Rectal smooth muscle tissue (tissue), 1 donor: Measurements from ENCODE around the gene MPO.

Source experiments
- H3K27ac ChIP-seq: one replicate; pipeline ENCODE4 v1.7.0; 2013; ENCODE audit warnings: low read depth, low read length, inconsistent platforms
- H3K27me3 ChIP-seq: one replicate; pipeline ENCODE4 v1.7.0; 2013; ENCODE audit warnings: low read length; ENCODE audit not compliant: control insufficient read depth, insufficient read depth
- H3K36me3 ChIP-seq: one replicate; pipeline ENCODE4 v1.7.0; 2013; ENCODE audit warnings: low read length; ENCODE audit not compliant: control insufficient read depth, insufficient read depth
- H3K4me1 ChIP-seq: one replicate; pipeline ENCODE4 v1.7.0; 2013; ENCODE audit warnings: low read length; ENCODE audit not compliant: control insufficient read depth, insufficient read depth
- H3K4me3 ChIP-seq: one replicate; pipeline ENCODE4 v1.7.0; 2013; ENCODE audit warnings: low read length
- H3K9ac ChIP-seq: one replicate; pipeline ENCODE4 v1.7.0; 2013; ENCODE audit warnings: low read length

MPO gene

GRCh38 chr17:58247511-58248363 is 33.0 kb downstream of the MPO start:
- Histone ChIP-seq H3K27me3 (no peaks in the 10 kb centered on the region), H3K9ac (no peak overlapping the region), H3K4me3 (no peak overlapping the region), H3K4me1 (no peaks in the 10 kb centered on the region), H3K36me3 (no peaks in the 10 kb centered on the region), H3K27ac (no peak overlapping the region)

DNA sequence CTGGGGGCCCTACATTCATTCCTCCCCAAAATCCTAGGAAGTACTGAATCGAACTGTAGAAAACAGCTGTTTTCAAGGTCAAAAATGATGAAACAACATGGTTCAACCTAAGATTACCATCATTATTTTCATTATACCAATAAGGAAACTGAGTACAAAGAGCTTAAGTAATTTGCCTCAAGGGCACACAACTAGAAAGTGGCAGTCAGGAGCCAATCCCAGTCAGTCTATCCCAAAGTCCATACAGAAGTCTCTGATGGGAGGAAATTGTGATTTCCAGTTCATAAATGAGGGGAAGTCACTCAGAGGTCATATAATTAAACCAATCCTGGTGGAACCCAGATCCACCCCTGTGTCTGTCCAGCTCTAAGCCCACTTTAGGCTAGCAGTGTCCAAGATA is 34.0 kb downstream of the MPO start:
- Histone ChIP-seq H3K9ac (no peak overlapping the region), H3K36me3 (no peaks in the 10 kb centered on the region), H3K27ac (no peak overlapping the region), H3K4me1 (no peaks in the 10 kb centered on the region), H3K4me3 (no peak overlapping the region), H3K27me3 (no peaks in the 10 kb centered on the region)

DNA sequence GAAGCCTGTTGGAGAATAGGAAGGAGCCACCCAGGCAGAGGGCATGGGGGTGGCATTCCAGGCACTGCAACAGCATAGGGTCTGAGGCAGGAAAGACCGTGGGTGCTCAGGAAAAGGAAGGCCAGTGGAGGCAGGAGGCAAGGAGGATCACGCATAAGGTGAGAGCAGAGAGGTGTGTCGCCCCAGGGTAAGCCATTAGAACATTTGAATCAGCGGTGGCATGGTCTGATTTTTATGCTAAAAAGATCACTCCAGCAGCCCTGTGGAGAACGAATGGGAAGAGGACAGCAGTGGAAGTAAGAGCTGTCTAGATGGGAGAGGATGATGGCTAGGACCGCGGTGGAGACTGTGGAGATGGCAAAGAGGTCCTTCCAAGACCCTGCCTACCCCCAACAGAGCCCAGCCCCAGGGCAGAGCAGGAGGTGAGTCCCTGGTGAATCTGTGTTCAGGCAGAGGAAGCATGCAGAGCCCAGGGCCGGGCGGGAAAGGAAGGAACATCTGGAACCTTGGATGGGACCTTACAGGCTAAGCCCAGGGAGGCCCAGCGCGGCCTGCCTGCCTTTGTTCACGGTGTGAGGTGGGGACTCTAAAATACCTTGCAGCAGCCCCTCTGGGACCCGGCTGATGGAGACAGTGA is 34.5 kb downstream of the MPO start:
- Histone ChIP-seq H3K9ac (no peak overlapping the region), H3K27me3 (no peaks in the 10 kb centered on the region), H3K4me1 (no peaks in the 10 kb centered on the region), H3K27ac (no peak overlapping the region), H3K36me3 (no peaks in the 10 kb centered on the region), H3K4me3 (no peak overlapping the region)

- no peak overlapping the region for H3K4me3 ChIP-seq
These were observed 35.2 kb downstream of the MPO start for GRCh38 chr17:58245428-58246103.

DNA sequence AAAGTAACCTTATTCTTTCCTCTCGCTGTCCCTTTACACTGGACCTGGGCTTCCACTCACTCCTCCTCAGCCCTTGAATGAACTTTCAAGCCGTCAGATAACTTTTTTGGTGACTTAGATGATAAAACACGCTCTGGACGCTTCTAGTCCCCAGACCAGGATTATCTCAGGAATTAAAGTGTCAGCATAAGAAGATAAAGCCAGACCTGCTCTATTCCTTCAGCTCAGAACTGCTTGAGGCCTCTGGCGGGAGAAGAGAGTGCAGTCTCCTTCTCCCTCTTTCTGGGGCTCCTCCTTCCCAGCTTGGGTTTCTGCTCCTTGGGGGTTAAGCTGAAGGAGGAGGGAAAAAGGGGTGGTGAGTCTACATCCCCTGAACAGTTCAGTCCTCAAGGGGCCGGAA is 35.8 kb downstream of the MPO start:
- H3K27ac ChIP-seq = no peak overlapping the region
- no peaks in the 10 kb centered on the region for H3K36me3 ChIP-seq
- H3K4me1 ChIP-seq = no peaks in the 10 kb centered on the region
- no peak overlapping the region for H3K9ac ChIP-seq
- no peak overlapping the region for H3K4me3 ChIP-seq
- no peaks in the 10 kb centered on the region for H3K27me3 ChIP-seq

More at GRCh38 chr17:58245428-58246103, 35.2 kb downstream of the MPO start:
- no peaks in the 10 kb centered on the region for H3K36me3 ChIP-seq
- H3K27ac ChIP-seq = no peak overlapping the region
- H3K27me3 ChIP-seq = no peaks in the 10 kb centered on the region
- no peak overlapping the region for H3K9ac ChIP-seq
- no peaks in the 10 kb centered on the region for H3K4me1 ChIP-seq

DNA sequence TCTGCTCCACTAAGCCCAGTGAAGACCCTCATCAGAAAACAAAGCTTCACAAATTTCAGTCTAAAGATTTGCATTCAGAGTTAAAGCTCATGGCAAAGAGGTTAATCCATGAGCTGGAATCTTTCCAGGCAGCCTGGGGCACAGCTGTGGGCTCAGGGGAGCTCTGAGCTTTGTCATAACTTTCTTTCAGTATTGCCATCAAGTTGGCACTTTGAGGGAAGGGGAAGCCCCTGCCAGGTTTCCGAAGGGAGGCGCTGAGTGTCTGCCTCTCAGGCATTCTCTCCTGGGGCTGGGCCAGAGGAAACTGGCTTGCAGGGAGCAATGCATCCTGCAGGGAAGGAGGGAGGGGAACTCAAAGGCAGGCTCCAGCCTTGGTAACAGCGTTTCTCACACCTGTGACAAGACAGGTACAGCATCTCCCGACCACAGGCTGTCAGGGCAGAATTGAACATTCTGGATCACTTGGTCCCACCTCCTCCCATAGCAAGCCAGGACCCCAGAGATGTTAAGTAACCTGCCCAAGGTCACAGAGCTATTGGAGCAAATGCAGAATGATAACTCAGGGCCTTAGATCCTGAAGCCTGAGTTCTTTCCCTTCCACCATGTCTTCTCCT is 38.5 kb downstream of the MPO start:
- Histone ChIP-seq H3K4me1 (no peaks in the 10 kb centered on the region), H3K4me3 (no peak overlapping the region), H3K27me3 (no peaks in the 10 kb centered on the region), H3K27ac (no peak overlapping the region), H3K9ac (no peak overlapping the region), H3K36me3 (no peaks in the 10 kb centered on the region)

DNA sequence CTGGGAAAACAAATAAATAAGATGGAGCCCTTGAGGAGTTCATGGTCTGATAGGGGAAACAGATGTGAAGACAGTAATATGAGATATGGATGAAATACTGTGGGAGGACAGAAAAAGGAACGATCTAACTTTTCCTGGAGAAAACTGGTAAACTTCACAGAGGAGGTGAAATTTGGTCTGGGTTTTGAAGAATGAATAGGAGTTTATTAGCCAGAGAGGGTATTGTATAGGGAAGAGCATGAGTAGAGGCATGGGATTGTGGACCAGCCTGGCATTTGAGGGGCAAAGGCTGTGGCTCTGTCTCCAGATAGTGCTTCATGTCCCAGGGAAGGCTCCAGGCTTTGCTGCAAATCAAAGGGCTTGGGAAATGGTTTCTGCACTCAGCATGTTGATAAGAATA is 40.7 kb downstream of the MPO start:
- no peaks in the 10 kb centered on the region for H3K4me1 ChIP-seq
- no peaks in the 10 kb centered on the region for H3K36me3 ChIP-seq
- H3K27ac ChIP-seq = no peak overlapping the region
- H3K9ac ChIP-seq = no peak overlapping the region
- H3K4me3 ChIP-seq = no peak overlapping the region
- no peaks in the 10 kb centered on the region for H3K27me3 ChIP-seq

- Histone ChIP-seq H3K9ac (no peak within 1 kb of the TSS), H3K36me3 (no peaks in the 10 kb centered on the region), H3K27me3 (no peaks in the 10 kb centered on the region), H3K4me1 (no peaks in the 10 kb centered on the region), H3K27ac (no peak within 1 kb of the TSS), H3K4me3 (no peak within 1 kb of the TSS)
These were observed 42.5 kb downstream of the MPO start, which contains the start of gene LPO for GRCh38 chr17:58238147-58238634. Gene LPO (plus strand): TSS chr17:58238584. CDS start chr17:58242980, 4,396 bp downstream.

DNA sequence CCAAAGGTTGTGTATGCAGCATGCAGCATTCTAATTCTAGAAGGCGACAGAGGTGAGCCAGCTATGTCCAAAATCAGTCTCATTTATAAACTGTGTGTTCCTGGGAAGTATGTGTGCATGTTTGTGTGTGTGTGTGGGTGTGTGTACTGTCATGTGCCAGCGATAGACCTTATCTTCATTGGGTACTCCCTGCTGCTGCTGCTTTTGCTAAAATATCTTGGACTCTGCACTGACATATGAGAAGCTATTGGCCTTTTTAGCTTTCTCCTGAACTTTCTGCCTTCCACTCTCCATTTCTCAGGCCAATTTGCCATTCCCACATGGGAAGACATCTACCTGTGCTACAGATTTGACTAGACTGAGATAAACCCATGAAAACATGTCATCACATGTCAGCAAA is 44.3 kb downstream of the MPO start:
- H3K4me3 ChIP-seq = no peak overlapping the region
- H3K27me3 ChIP-seq = no peaks in the 10 kb centered on the region
- H3K4me1 ChIP-seq = no peaks in the 10 kb centered on the region
- no peak overlapping the region for H3K27ac ChIP-seq
- no peak overlapping the region for H3K9ac ChIP-seq
- no peaks in the 10 kb centered on the region for H3K36me3 ChIP-seq

GRCh38 chr17:58235821-58236220 is 44.9 kb downstream of the MPO start:
- H3K4me3 ChIP-seq = no peak overlapping the region
- no peak overlapping the region for H3K27ac ChIP-seq
- no peaks in the 10 kb centered on the region for H3K27me3 ChIP-seq
- H3K36me3 ChIP-seq = no peaks in the 10 kb centered on the region
- H3K9ac ChIP-seq = no peak overlapping the region
- no peaks in the 10 kb centered on the region for H3K4me1 ChIP-seq

DNA sequence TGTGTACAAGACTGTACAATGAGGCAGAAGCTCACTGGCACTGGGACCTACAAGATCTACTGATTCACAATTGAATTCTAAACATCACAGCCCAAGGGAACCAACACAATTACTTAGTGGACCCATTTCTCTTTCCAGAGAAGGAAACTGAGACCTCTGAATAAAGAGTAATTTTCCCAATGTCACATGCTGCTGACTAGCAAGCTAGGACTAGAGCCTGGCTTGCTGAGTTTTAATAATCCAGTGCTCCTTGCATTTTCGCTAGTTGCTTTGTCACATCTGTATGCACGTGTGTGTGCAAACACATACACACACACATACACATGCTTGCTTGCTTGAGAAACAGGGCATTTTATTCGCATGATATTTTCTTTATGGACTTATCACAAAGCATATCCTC is 46.2 kb downstream of the MPO start:
- H3K9ac ChIP-seq = no peak overlapping the region
- no peaks in the 10 kb centered on the region for H3K27me3 ChIP-seq

DNA sequence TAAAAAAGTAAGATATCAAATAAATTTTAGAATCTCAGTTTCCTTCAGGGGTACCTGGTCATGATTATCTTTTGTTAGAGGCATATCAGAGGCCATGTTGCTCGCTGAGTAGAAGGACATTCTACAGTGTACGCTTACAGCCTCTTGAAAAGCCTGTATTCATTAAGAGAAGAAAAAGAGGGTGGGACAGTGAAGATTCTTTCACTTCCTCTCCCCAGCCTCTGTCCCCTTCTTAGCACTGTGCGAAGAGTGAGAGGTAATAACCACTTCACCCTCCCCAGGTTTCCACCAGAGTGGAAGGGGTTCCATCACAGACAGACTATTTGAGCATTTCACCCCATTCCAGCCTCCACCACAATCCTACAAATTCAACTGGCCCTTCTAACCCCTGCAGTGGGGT is 47.2 kb downstream of the MPO start:
- no peaks in the 10 kb centered on the region for H3K36me3 ChIP-seq
- no peaks in the 10 kb centered on the region for H3K27me3 ChIP-seq
- H3K9ac ChIP-seq = no peak overlapping the region
- no peak overlapping the region for H3K4me3 ChIP-seq
- no peaks in the 10 kb centered on the region for H3K4me1 ChIP-seq
- H3K27ac ChIP-seq = no peak overlapping the region

More for the DNA sequence above, 46.2 kb downstream of the MPO start:
- no peak overlapping the region for H3K4me3 ChIP-seq
- no peaks in the 10 kb centered on the region for H3K36me3 ChIP-seq
- H3K4me1 ChIP-seq = no peaks in the 10 kb centered on the region
- H3K27ac ChIP-seq = no peak overlapping the region
